Neural cell (in vitro differentiated cells): ENCODE measurements around the gene CA14. TPM values are rescaled to one million over a fixed set of nuclear protein-coding genes. Genes with fewer than 3 reads are reported as not detected.
A peak's percentile ranks its signal among the peaks of the same experiment; 100 is the strongest.
"Not testable (repeated sequence)": the region's sequence is repeated elsewhere in the genome, so short reads cannot be mapped to it uniquely, and the experiment has no call there.

Experiments used
- H2AFZ ChIP-seq: fragments of 200-600, 300-800 bp; sonication (generic), shearing (Covaris generic); 2 replicates; pipeline ENCODE4 v1.6.0; 2014; ENCODE audit warnings: low read depth, mild to moderate bottlenecking, antibody characterized with exemption, low read length, moderate library complexity
- H3F3A ChIP-seq: fragments of 200-600 bp; shearing (Covaris generic); 2 replicates; pipeline ENCODE4 v1.6.1; 2016; ENCODE audit warnings: mild to moderate bottlenecking, moderate library complexity, mixed read lengths, antibody characterized with exemption, low read length; ENCODE audit not compliant: insufficient read depth, poor library complexity, severe bottlenecking
- H3K27ac ChIP-seq: fragments of 200-600, 300-800 bp; sonication (generic), shearing (Covaris generic); 2 replicates; pipeline ENCODE4 v1.5.1; 2014; ENCODE audit warnings: mild to moderate bottlenecking, low read length, moderate library complexity
- H3K27me3 ChIP-seq: fragments of 300-800, 200-600 bp; sonication (generic), shearing (Covaris generic); 2 replicates; pipeline ENCODE4 v1.6.0; 2014; ENCODE audit warnings: mild to moderate bottlenecking, low read depth, low read length, moderate library complexity; ENCODE audit not compliant: insufficient read depth
- H3K36me3 ChIP-seq: fragments of 300-800, 200-600 bp; sonication (generic), shearing (Covaris generic); 2 replicates; pipeline ENCODE4 v1.5.1; 2014; ENCODE audit warnings: mild to moderate bottlenecking, antibody characterized with exemption, low read length, moderate library complexity; ENCODE audit not compliant: insufficient read depth
- H3K4me2 ChIP-seq: fragments of 300-800, 200-600 bp; sonication (generic), shearing (Covaris generic); 2 replicates; pipeline ENCODE4 v1.6.0; 2014; ENCODE audit warnings: mild to moderate bottlenecking, low read length
- H3K4me3 ChIP-seq: fragments of 300-800, 200-600 bp; sonication (generic), shearing (Covaris generic); 2 replicates; pipeline ENCODE4 v1.5.1; 2014; ENCODE audit warnings: mild to moderate bottlenecking, low read length, moderate library complexity
- H3K79me2 ChIP-seq: fragments of 200-600 bp; shearing (Covaris generic); replicated peaks from 2 replicates; pipeline ENCODE4 v1.6.0; 2014; ENCODE audit warnings: mild to moderate bottlenecking, low read length, moderate library complexity; ENCODE audit not compliant: insufficient read depth
- H3K9ac ChIP-seq: fragments of 300-800, 200-600 bp; sonication (generic), shearing (Covaris generic); 2 replicates; pipeline ENCODE4 v1.6.1; 2016; ENCODE audit warnings: mild to moderate bottlenecking, low read length, mixed read lengths
- H3K9me2 ChIP-seq: fragments of 200-600 bp; shearing (Covaris generic); 2 replicates; pipeline ENCODE4 v1.6.1; 2016; ENCODE audit warnings: mild to moderate bottlenecking, low read length, mixed read lengths; ENCODE audit not compliant: insufficient read depth
- H3K9me3 ChIP-seq: fragments of 200-600, 300-800 bp; sonication (generic), shearing (Covaris generic); 2 replicates; pipeline ENCODE4 v1.6.1; 2016; ENCODE audit warnings: mild to moderate bottlenecking, mixed run types, low read length, moderate library complexity, mixed read lengths
- H4K20me1 ChIP-seq: fragments of 200-600 bp; shearing (Covaris generic); 2 replicates; pipeline ENCODE4 v1.6.1; 2016; ENCODE audit warnings: mild to moderate bottlenecking, mixed run types; ENCODE audit not compliant: insufficient read depth
- EP300 ChIP-seq: fragments of 450-650 bp; conservative IDR thresholded peaks from 2 replicates; pipeline ENCODE4 v1.6.1; 2014; ENCODE audit warnings: antibody characterized with exemption, mild to moderate bottlenecking, moderate library complexity; ENCODE audit not compliant: poor library complexity, severe bottlenecking
- EZH2 ChIP-seq: fragments of 200-600, 300-800 bp; shearing (Covaris generic), sonication (generic); IDR thresholded peaks from 2 replicates; pipeline ENCODE4 v1.6.1; 2014; ENCODE audit warnings: antibody characterized with exemption, low read length, borderline replicate concordance, mild to moderate bottlenecking; ENCODE audit not compliant: insufficient read depth, poor library complexity, severe bottlenecking
- MXI1 ChIP-seq: fragments of 450-650 bp; conservative IDR thresholded peaks from 2 replicates; pipeline ENCODE4 v1.6.1; 2014; ENCODE audit warnings: antibody characterized with exemption, mild to moderate bottlenecking; ENCODE audit not compliant: poor library complexity, severe bottlenecking
- POLR2AphosphoS5 ChIP-seq: IDR thresholded peaks from 2 replicates; pipeline ENCODE4 v1.6.1; 2012
- RAD21 ChIP-seq: fragments of 450-650 bp; conservative IDR thresholded peaks from 2 replicates; pipeline ENCODE4 v1.6.1; 2014; ENCODE audit warnings: antibody characterized with exemption, mild to moderate bottlenecking, moderate library complexity
- SMC3 ChIP-seq: fragments of 450-650 bp; conservative IDR thresholded peaks from 2 replicates; pipeline ENCODE4 v1.6.1; 2014; ENCODE audit warnings: antibody characterized with exemption, mild to moderate bottlenecking, moderate library complexity; ENCODE audit not compliant: poor library complexity
- TAF1 ChIP-seq: IDR thresholded peaks from 2 replicates; pipeline ENCODE4 v1.6.1; 2012; ENCODE audit warnings: low read depth
- polyA minus RNA-seq: library from RNA; depleted of rRNA, polyadenylated mRNA; stranded (reverse); fragments of >200 nt; gene quantifications from 2 replicates; pipeline ENCODE4 v1.2.3, GENCODE V29; 2014
- polyA plus RNA-seq: library from polyadenylated mRNA; depleted of rRNA; stranded (reverse); fragments of >200 nt; gene quantifications from 2 replicates; pipeline ENCODE4 v1.2.3, GENCODE V29; 2014
- TF ChIP-seq, protein P1 (sequence below): fragments of 450-650 bp; IDR thresholded peaks from 2 replicates; pipeline ENCODE4 v1.5.1; 2014; ENCODE audit warnings: antibody characterized with exemption, mild to moderate bottlenecking, moderate library complexity; ENCODE audit not compliant: poor library complexity, severe bottlenecking
- TF ChIP-seq, protein P2 (sequence below): IDR thresholded peaks from 2 replicates; pipeline ENCODE4 v1.6.1; 2012; ENCODE audit warnings: borderline replicate concordance

CA14 gene
- polyA plus RNA-seq (1.1 and 1.5 TPM in 2 replicates), polyA minus RNA-seq (0.35 TPM in 1 of 2 replicates, not detected in the other)

DNA sequence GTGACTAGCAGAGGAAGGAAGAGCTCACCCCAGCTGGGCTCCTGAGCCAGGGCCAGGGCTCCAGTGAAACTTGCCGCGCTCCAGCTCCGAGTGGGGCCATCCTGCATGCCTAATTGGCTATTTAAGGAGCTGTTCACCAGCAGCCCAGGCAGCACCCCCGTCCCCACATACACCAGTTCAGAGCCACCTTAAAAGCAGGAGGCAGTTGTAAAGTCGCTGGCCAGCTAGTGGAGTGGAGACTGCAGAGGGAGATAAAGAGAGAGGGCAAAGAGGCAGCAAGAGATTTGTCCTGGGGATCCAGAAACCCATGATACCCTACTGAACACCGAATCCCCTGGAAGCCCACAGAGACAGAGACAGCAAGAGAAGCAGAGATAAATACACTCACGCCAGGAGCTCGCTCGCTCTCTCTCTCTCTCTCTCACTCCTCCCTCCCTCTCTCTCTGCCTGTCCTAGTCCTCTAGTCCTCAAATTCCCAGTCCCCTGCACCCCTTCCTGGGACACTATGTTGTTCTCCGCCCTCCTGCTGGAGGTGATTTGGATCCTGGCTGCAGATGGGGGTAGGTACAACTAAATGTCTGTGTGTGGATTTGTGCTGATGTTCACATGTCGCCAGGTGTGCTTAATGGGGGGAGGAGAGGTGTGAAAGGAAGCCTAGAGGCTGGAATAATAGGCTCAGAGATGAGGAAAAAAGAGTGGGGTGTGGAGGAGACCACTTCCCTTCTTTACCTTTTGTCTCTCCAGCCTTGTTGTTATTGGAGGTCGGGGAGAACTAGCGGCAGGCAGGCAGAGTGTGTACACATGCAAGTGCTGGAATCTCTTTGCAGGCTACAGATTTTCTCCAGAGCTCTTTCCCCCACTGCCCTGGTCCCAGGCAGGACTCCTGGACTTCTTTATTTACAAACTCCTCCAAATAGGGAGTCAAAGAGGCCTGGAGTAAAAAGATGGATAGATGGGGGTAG lies at the start of gene CA14:
CA14 (plus strand) TSS at position 151 of the 962 bp plus-strand sequence; CDS start at position 506, 355 bp downstream.
- Histone ChIP-seq H3K4me2 (no peak within 1 kb of the TSS), H4K20me1 (no peaks in the 10 kb centered on the region), H3K9me2 (no peaks in the 10 kb centered on the region), H3K9ac (peak within 1 kb of the TSS; percentile 37), H2AFZ (peak within 1 kb of the TSS; percentile 40), H3K79me2 (no peaks in the 10 kb centered on the region), H3K27me3 (no peaks in the 10 kb centered on the region), H3K36me3 (no peaks in the 10 kb centered on the region), H3F3A (no peaks in the 10 kb centered on the region), H3K9me3 (no peaks in the 10 kb centered on the region), H3K4me3 (peak within 1 kb of the TSS; percentile 35), H3K27ac (no peak within 1 kb of the TSS)
- no peak for TF ChIP-seq POLR2AphosphoS5
- no peak for TF ChIP-seq EZH2
- TF ChIP-seq EP300: no peak
- TF ChIP-seq SMC3: no peak
- TF ChIP-seq, protein P1, sequence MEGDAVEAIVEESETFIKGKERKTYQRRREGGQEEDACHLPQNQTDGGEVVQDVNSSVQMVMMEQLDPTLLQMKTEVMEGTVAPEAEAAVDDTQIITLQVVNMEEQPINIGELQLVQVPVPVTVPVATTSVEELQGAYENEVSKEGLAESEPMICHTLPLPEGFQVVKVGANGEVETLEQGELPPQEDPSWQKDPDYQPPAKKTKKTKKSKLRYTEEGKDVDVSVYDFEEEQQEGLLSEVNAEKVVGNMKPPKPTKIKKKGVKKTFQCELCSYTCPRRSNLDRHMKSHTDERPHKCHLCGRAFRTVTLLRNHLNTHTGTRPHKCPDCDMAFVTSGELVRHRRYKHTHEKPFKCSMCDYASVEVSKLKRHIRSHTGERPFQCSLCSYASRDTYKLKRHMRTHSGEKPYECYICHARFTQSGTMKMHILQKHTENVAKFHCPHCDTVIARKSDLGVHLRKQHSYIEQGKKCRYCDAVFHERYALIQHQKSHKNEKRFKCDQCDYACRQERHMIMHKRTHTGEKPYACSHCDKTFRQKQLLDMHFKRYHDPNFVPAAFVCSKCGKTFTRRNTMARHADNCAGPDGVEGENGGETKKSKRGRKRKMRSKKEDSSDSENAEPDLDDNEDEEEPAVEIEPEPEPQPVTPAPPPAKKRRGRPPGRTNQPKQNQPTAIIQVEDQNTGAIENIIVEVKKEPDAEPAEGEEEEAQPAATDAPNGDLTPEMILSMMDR: no peak
- TF ChIP-seq, protein P2, sequence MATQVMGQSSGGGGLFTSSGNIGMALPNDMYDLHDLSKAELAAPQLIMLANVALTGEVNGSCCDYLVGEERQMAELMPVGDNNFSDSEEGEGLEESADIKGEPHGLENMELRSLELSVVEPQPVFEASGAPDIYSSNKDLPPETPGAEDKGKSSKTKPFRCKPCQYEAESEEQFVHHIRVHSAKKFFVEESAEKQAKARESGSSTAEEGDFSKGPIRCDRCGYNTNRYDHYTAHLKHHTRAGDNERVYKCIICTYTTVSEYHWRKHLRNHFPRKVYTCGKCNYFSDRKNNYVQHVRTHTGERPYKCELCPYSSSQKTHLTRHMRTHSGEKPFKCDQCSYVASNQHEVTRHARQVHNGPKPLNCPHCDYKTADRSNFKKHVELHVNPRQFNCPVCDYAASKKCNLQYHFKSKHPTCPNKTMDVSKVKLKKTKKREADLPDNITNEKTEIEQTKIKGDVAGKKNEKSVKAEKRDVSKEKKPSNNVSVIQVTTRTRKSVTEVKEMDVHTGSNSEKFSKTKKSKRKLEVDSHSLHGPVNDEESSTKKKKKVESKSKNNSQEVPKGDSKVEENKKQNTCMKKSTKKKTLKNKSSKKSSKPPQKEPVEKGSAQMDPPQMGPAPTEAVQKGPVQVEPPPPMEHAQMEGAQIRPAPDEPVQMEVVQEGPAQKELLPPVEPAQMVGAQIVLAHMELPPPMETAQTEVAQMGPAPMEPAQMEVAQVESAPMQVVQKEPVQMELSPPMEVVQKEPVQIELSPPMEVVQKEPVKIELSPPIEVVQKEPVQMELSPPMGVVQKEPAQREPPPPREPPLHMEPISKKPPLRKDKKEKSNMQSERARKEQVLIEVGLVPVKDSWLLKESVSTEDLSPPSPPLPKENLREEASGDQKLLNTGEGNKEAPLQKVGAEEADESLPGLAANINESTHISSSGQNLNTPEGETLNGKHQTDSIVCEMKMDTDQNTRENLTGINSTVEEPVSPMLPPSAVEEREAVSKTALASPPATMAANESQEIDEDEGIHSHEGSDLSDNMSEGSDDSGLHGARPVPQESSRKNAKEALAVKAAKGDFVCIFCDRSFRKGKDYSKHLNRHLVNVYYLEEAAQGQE: no peak
- no peak for TF ChIP-seq MXI1
- no peak for TF ChIP-seq TAF1
- TF ChIP-seq RAD21: no peak

- not testable (repeated sequence) for H3K9me3 ChIP-seq, H3K9ac ChIP-seq, H3F3A ChIP-seq, H3K36me3 ChIP-seq, H3K4me3 ChIP-seq, H3K4me2 ChIP-seq, H4K20me1 ChIP-seq, H3K27ac ChIP-seq, H3K27me3 ChIP-seq, H2AFZ ChIP-seq, H3K9me2 ChIP-seq, H3K79me2 ChIP-seq
Measured at GRCh38 chr1:150208460-150208859, 49.1 kb upstream of the CA14 start.
